Measurements from ENCODE around the gene YTHDC1. TPM values are rescaled to one million over a fixed set of nuclear protein-coding genes. Genes with fewer than 3 reads are reported as not detected.
A peak's percentile ranks its signal among the peaks of the same experiment; 100 is the strongest.

Gene YTHDC1
- total and polyA plus RNA-seq, 4 donors: 37.8 to 103 (median 66.8) TPM

DNA sequence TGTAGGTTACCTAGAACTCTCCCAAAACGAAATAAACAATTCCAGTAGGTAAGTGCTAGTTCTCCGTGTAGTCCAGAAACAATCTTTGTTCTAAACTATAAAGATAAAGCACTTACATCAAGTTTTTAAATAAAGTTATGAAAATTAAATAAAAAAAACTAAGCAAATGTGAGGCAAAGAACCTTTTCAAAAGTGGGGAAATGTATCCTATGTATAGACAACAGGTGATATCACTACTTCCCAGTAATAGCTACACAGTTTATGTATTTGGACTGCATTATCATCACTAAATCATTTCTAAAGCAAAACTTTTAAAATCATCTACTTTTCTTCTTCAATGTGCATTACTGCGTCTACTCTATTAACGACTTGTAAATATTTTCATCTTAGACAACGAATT, 2.0 kb downstream of the YTHDC1 start:
- Histone ChIP-seq H3K4me1 (ENCODE audit: control insufficient read depth in 1 of 2, insufficient read depth in 2 of 2, low read length in 2 of 2) (peaks cover 1 to 8% of the 10 kb centered on the region in 2 donors), H3K27me3 (ENCODE audit: control insufficient read depth in 1 of 2, insufficient read depth in 2 of 2, low read length in 1 of 2) (no peaks in the 10 kb centered on the region), H3K36me3 (ENCODE audit: control insufficient read depth in 1 of 2, insufficient read depth in 2 of 2, low read length in 1 of 2) (no peaks in the 10 kb centered on the region), H3K27ac (ENCODE audit: low read depth in 1 of 2, low read length in 2 of 2) (no peak overlapping the region), H3K9me3 (ENCODE audit: control insufficient read depth, low read length) (no peaks in the 10 kb centered on the region), H3K4me3 (ENCODE audit: low read length in 2 of 2) (peak overlapping the region; percentile 5 to 90)
- WGBS, 2 donors: 13% methylated on average over 5 of the region's 5 CpGs
- intact Hi-C loops (cut with DNase I): loop anchor here in 1 of 2 donors (2.0 kb wide), 1 partner anchor 25 kb away; no protein-coding TSS in a partner anchor
- ATAC-seq (ENCODE audit: low FRiP score): no peak
- no peak for DNase-seq

DNA sequence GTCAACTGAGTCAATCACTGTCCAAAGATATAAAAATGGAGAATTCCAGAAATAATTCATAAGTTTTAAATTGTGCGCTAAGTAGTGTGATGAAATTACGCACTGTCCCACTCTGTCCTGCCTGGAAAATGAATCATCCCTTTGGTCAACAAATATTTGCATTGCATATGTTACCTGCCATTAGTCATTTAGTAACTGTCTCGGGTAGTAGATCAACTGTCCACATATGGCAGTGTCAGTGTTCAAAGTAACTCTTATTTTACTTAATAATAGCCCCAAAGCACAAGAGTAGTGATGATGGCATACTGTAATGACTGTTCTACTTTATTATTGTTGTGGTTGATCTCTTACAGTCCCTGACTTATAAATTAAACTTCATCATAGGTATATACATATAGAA, 3.4 kb downstream of the YTHDC1 start:
- peaks cover 1 to 8% of the 10 kb centered on the region in 2 donors for H3K4me1 ChIP-seq (ENCODE audit: control insufficient read depth in 1 of 2, insufficient read depth in 2 of 2, low read length in 2 of 2)

DNA sequence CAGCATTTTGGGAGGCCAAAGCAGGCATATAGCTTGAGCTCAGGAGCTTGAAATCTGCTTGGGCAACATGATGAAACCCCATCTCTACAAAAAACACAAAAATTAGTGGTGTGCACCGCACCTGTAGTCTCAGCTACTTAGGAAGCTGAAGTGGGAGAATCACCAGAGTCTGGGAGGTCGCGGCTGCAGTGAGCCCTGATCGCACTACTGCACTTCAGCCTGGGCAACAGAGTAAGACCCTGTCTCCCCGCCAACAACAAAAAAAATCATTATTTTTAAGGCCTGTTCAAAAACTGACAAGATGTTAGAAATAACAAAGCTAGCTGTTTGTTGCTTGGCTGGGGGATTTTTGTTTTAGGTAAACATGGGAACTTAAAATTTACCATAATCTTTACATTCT, 5.1 kb downstream of the YTHDC1 start:
- Histone ChIP-seq H3K4me1 (ENCODE audit: control insufficient read depth in 1 of 2, insufficient read depth in 2 of 2, low read length in 2 of 2) (peaks cover 1 to 8% of the 10 kb centered on the region in 2 donors), H3K4me3 (ENCODE audit: low read length in 2 of 2) (no peak overlapping the region), H3K36me3 (ENCODE audit: control insufficient read depth in 1 of 2, insufficient read depth in 2 of 2, low read length in 1 of 2) (no peaks in the 10 kb centered on the region), H3K27me3 (ENCODE audit: control insufficient read depth in 1 of 2, insufficient read depth in 2 of 2, low read length in 1 of 2) (no peaks in the 10 kb centered on the region), H3K9me3 (ENCODE audit: control insufficient read depth, low read length) (no peaks in the 10 kb centered on the region), H3K27ac (ENCODE audit: low read depth in 1 of 2, low read length in 2 of 2) (no peak overlapping the region)
- DNase-seq (no peak), ATAC-seq (ENCODE audit: low FRiP score) (no peak)
- intact Hi-C loops (cut with DNase I): no loop called here
- 98 to 99% methylated on average over 5 of the region's 5 CpGs for WGBS, 2 donors

More for the DNA sequence above, 3.4 kb downstream of the YTHDC1 start:
- H3K4me3 ChIP-seq (ENCODE audit: low read length in 2 of 2): no peak overlapping the region
- no peaks in the 10 kb centered on the region for H3K27me3 ChIP-seq (ENCODE audit: control insufficient read depth in 1 of 2, insufficient read depth in 2 of 2, low read length in 1 of 2)
- no peaks in the 10 kb centered on the region for H3K36me3 ChIP-seq (ENCODE audit: control insufficient read depth in 1 of 2, insufficient read depth in 2 of 2, low read length in 1 of 2)
- H3K27ac ChIP-seq (ENCODE audit: low read depth in 1 of 2, low read length in 2 of 2): no peak overlapping the region
- no peak for ATAC-seq (ENCODE audit: low FRiP score)
- no peaks in the 10 kb centered on the region for H3K9me3 ChIP-seq (ENCODE audit: control insufficient read depth, low read length)
- intact Hi-C loops (cut with DNase I): no loop called here
- WGBS, 2 donors: 90 to 94% methylated on average over 3 of the region's 3 CpGs
- no peak for DNase-seq

DNA sequence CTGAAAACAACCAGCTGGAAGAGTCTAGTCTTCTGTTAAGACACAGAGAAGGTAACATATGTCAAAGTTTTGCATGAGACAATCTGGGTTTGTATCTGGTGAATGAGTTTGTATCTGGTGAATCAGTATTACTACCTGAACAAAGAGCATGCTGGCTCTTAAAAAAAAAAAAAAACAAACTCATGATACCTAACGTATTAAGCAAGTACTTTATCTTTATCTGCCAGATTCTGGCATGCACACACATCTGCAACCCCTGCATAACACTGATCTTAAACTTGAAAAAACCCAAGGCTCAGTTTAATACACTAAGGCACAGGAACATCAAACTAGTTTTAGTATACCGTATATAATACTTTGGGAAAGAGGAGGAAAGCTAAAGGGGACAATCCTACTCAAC, 5.8 kb downstream of the YTHDC1 start:
- DNase-seq (no peak), ATAC-seq (ENCODE audit: low FRiP score) (no peak)
- Histone ChIP-seq H3K4me3 (ENCODE audit: low read length in 2 of 2) (no peak overlapping the region), H3K36me3 (ENCODE audit: control insufficient read depth in 1 of 2, insufficient read depth in 2 of 2, low read length in 1 of 2) (no peaks in the 10 kb centered on the region), H3K27me3 (ENCODE audit: control insufficient read depth in 1 of 2, insufficient read depth in 2 of 2, low read length in 1 of 2) (no peaks in the 10 kb centered on the region), H3K9me3 (ENCODE audit: control insufficient read depth, low read length) (no peaks in the 10 kb centered on the region), H3K27ac (ENCODE audit: low read depth in 1 of 2, low read length in 2 of 2) (no peak overlapping the region), H3K4me1 (ENCODE audit: control insufficient read depth in 1 of 2, insufficient read depth in 2 of 2, low read length in 2 of 2) (peaks cover 1 to 8% of the 10 kb centered on the region in 2 donors)
- intact Hi-C loops (cut with DNase I): no loop called here
- WGBS, 2 donors: 34 to 49% methylated on average over 2 of the region's 2 CpGs

DNA sequence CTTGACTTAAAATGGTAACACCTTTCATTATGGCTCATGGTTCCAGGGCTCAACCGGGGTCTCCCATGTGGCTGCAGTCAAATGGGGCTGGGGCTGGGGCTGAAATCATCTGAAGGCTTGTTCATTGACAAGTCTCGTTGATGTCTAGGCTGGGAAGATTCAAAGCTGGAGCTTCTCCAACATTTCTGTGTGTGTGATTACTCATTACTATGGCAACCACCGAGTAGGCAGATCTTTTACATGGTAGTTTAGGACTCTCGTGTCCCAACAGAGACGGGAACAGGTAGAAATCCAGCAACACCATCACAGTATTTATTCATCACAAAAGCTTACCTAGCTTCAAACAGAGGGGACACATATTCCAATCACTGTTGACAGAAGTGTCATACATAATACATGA, 7.8 kb downstream of the YTHDC1 start:
- Histone ChIP-seq H3K9me3 (ENCODE audit: control insufficient read depth, low read length) (no peaks in the 10 kb centered on the region), H3K27me3 (ENCODE audit: control insufficient read depth in 1 of 2, insufficient read depth in 2 of 2, low read length in 1 of 2) (no peaks in the 10 kb centered on the region), H3K27ac (ENCODE audit: low read depth in 1 of 2, low read length in 2 of 2) (no peak overlapping the region), H3K4me3 (ENCODE audit: low read length in 2 of 2) (no peak overlapping the region), H3K36me3 (ENCODE audit: control insufficient read depth in 1 of 2, insufficient read depth in 2 of 2, low read length in 1 of 2) (peaks cover 0 to 2% of the 10 kb centered on the region in 2 donors), H3K4me1 (ENCODE audit: control insufficient read depth in 1 of 2, insufficient read depth in 2 of 2, low read length in 2 of 2) (peaks cover 0 to 8% of the 10 kb centered on the region in 2 donors)
- ATAC-seq (ENCODE audit: low FRiP score) (no peak), DNase-seq (no peak)
- WGBS, 2 donors: 38 to 41% methylated on average over 5 of the region's 5 CpGs
- intact Hi-C loops (cut with DNase I): no loop called here

DNA sequence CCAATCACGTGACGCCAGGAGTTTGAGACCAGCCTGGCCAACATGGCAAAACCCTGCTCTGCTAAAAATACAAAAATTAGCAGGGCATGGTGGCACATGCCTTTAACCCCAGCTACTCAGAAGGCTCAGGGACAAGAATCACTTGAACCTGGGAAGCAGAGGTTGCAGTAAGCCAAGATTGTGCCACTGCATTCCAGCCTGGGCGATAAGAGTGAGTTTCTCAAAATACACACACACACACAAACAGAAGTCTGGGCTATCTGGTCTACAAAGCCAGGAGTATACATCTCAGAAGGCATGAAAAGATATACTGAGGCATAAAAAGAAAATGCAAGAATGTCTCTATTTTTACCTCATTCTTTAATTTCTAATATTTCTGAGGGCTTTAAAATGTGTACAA, 11.3 kb downstream of the YTHDC1 start:
- Histone ChIP-seq H3K9me3 (ENCODE audit: control insufficient read depth, low read length) (no peaks in the 10 kb centered on the region), H3K36me3 (ENCODE audit: control insufficient read depth in 1 of 2, insufficient read depth in 2 of 2, low read length in 1 of 2) (peaks cover 0 to 2% of the 10 kb centered on the region in 2 donors), H3K27ac (ENCODE audit: low read depth in 1 of 2, low read length in 2 of 2) (no peak overlapping the region), H3K4me3 (ENCODE audit: low read length in 2 of 2) (no peak overlapping the region), H3K27me3 (ENCODE audit: control insufficient read depth in 1 of 2, insufficient read depth in 2 of 2, low read length in 1 of 2) (no peaks in the 10 kb centered on the region), H3K4me1 (ENCODE audit: control insufficient read depth in 1 of 2, insufficient read depth in 2 of 2, low read length in 2 of 2) (no peaks in the 10 kb centered on the region)
- ATAC-seq (ENCODE audit: low FRiP score) (no peak), DNase-seq (no peak)
- intact Hi-C loops (cut with DNase I): no loop called here
- 14 to 23% methylated on average over 3 of the region's 3 CpGs for WGBS, 2 donors

DNA sequence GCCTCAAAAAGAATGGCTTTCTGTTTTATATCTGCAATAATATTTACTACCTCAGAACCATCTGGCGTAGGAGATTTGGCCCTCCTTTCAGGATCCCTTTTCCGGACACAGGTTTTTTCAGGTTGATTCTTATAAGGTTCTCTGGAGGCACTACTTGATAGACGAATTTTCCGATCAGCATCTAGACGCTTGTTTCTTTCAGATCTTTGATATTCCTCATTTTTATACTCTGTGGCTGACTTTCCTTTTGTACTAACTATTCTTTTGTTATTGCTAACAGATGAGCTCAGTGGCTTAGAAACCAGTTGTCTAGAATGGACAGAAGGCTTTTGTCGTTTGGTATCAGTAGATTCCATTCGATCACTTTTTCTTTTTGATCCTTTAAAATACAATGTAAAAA, 12.4 kb downstream of the YTHDC1 start:
- intact Hi-C loops (cut with DNase I): no loop called here
- 88 to 90% methylated on average over 7 of the region's 7 CpGs for WGBS, 2 donors

DNA sequence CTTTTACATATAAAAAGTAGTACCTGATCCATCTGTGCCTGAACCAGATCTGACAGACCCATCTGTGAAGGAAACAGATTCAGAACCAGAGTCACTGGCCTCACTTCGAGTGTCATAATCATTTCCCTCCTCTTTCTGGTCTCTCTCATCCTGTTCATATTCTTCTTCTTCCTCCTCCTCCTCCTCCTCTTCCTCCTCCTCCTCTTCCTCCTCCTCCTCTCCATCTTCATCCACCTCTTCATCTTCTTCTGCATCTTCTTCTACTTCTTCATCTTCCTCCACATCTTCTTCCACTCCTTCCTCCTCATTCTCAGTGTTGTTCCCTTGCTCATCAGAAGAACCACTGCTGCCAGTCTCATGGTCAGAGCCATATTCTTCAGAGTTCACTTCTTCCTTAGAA, 12.9 kb downstream of the YTHDC1 start:
- WGBS, 2 donors: 87 to 96% methylated on average over 1 of the region's 1 CpG
- no peak overlapping the region for H3K27ac ChIP-seq (ENCODE audit: low read depth in 1 of 2, low read length in 2 of 2)
- intact Hi-C loops (cut with DNase I): no loop called here
- H3K36me3 ChIP-seq (ENCODE audit: control insufficient read depth in 1 of 2, insufficient read depth in 2 of 2, low read length in 1 of 2): peaks cover 0 to 2% of the 10 kb centered on the region in 2 donors
- no peaks in the 10 kb centered on the region for H3K9me3 ChIP-seq (ENCODE audit: control insufficient read depth, low read length)
- no peak for ATAC-seq (ENCODE audit: low FRiP score)
- no peak for DNase-seq
- H3K4me3 ChIP-seq (ENCODE audit: low read length in 2 of 2): no peak overlapping the region
- H3K4me1 ChIP-seq (ENCODE audit: control insufficient read depth in 1 of 2, insufficient read depth in 2 of 2, low read length in 2 of 2): no peaks in the 10 kb centered on the region
- H3K27me3 ChIP-seq (ENCODE audit: control insufficient read depth in 1 of 2, insufficient read depth in 2 of 2, low read length in 1 of 2): no peaks in the 10 kb centered on the region

More for the DNA sequence above, 12.4 kb downstream of the YTHDC1 start:
- H3K4me1 ChIP-seq (ENCODE audit: control insufficient read depth in 1 of 2, insufficient read depth in 2 of 2, low read length in 2 of 2): no peaks in the 10 kb centered on the region
- no peaks in the 10 kb centered on the region for H3K27me3 ChIP-seq (ENCODE audit: control insufficient read depth in 1 of 2, insufficient read depth in 2 of 2, low read length in 1 of 2)
- H3K9me3 ChIP-seq (ENCODE audit: control insufficient read depth, low read length): no peaks in the 10 kb centered on the region
- H3K27ac ChIP-seq (ENCODE audit: low read depth in 1 of 2, low read length in 2 of 2): no peak overlapping the region
- peaks cover 0 to 2% of the 10 kb centered on the region in 2 donors for H3K36me3 ChIP-seq (ENCODE audit: control insufficient read depth in 1 of 2, insufficient read depth in 2 of 2, low read length in 1 of 2)
- H3K4me3 ChIP-seq (ENCODE audit: low read length in 2 of 2): no peak overlapping the region
- no peak for ATAC-seq (ENCODE audit: low FRiP score)
- no peak for DNase-seq

DNA sequence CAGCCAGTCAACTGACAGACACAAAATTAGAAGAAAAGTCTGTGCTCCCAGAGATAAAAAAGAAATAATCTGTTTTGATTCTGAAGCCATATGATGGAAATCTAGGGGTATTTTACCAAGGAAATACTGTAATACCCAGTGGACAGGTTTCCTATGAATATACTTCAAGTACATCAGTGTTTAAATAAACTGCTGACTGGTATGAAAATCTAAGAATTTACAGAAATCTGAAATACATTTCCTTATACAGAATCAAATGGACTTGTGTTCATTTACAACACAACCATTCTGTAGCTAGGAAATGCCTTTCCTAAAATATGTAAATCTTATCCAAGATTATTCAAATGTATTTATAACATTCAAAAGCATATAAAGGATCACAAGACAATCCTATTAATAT, 13.4 kb downstream of the YTHDC1 start:
- Histone ChIP-seq H3K4me1 (ENCODE audit: control insufficient read depth in 1 of 2, insufficient read depth in 2 of 2, low read length in 2 of 2) (no peaks in the 10 kb centered on the region), H3K36me3 (ENCODE audit: control insufficient read depth in 1 of 2, insufficient read depth in 2 of 2, low read length in 1 of 2) (peaks cover 0 to 2% of the 10 kb centered on the region in 2 donors), H3K4me3 (ENCODE audit: low read length in 2 of 2) (no peak overlapping the region), H3K27ac (ENCODE audit: low read depth in 1 of 2, low read length in 2 of 2) (no peak overlapping the region), H3K27me3 (ENCODE audit: control insufficient read depth in 1 of 2, insufficient read depth in 2 of 2, low read length in 1 of 2) (no peaks in the 10 kb centered on the region), H3K9me3 (ENCODE audit: control insufficient read depth, low read length) (no peaks in the 10 kb centered on the region)
- ATAC-seq (ENCODE audit: low FRiP score) (no peak), DNase-seq (no peak)
- intact Hi-C loops (cut with DNase I): no loop called here
